H1 (cell line): Measurements from ENCODE around the gene PCNX4. TPM values are rescaled to one million over a fixed set of nuclear protein-coding genes. Genes with fewer than 3 reads are reported as not detected.

Source experiments
- MAFK ChIP-seq: IDR thresholded peaks from 2 replicates; pipeline ENCODE4 v1.6.1; 2012; ENCODE audit warnings: low read depth, mild to moderate bottlenecking, improper control_type of control experiment, low read length
- polyA plus RNA-seq, 7 experiments: library from polyadenylated mRNA; depleted of rRNA in 3 of 7; stranded (reverse) in 5 of 7; unstranded in 2 of 7; fragments of >200 nt in 5 of 7; fragments of 200-250 nt in 2 of 7; gene quantifications; 1 replicate in 5 of 7; 2 replicates in 1 of 7; 4 replicates in 1 of 7; pipeline versions ENCODE4 v1.2.1 to v1.2.3, GENCODE V29; 2011 to 2013; ENCODE audit warnings: missing spikeins in 2 of 7, mixed read lengths in 2 of 7
- total RNA-seq: library from RNA; stranded (reverse); fragmentation: NEBNext Ultra II Directional; extraction: Animal tissue kit (Norgen Biotek cat#: 25700); gene quantifications from 2 replicates; pipeline ENCODE4 v1.2.1, GENCODE V29; 2021

The PCNX4 gene
- total and polyA plus RNA-seq, 2 of the 8 experiments (the other 6 are each of a cell fraction or from before 2014, with no cell fraction given): 28.4 to 35.5 TPM

- TF ChIP-seq MAFK: no peak
- TF ChIP-seq, all 59 proteins: peak for 2
These were observed 27.1 kb upstream of the PCNX4 start (continued) for GRCh38 chr14:60064491-60065072.
